Lung (tissue), 12 donors: Measurements from ENCODE around the gene SNED1. TPM values are rescaled to one million over a fixed set of nuclear protein-coding genes. Genes with fewer than 3 reads are reported as not detected.

Experiments
- ATAC-seq: fragments of 200-7000 bp; cut with Tn5 transposase; one replicate; pipeline ENCODE4 v1.9.1; 2020; ENCODE audit warnings: moderate number of reproducible peaks; ENCODE audit not compliant: insufficient read depth, low FRiP score
- DNase-seq, 3 donors: peaks; one replicate each; pipeline ENCODE4 v3.0.0-alpha.2; 2013 to 2017
- H3K27ac ChIP-seq, 2 donors: one replicate each; pipeline ENCODE4 v1.5.1; 2013; ENCODE audit warnings: mild to moderate bottlenecking in 2 of 2, moderate library complexity in 2 of 2, control low read depth in 1 of 2, inconsistent platforms in 1 of 2, low read depth in 1 of 2, low read length in 1 of 2
- H3K27me3 ChIP-seq, 3 donors: one replicate each; pipeline ENCODE4 v1.5.1; 2013; ENCODE audit warnings: low read length in 2 of 3; ENCODE audit not compliant: control insufficient read depth in 3 of 3, insufficient read depth in 3 of 3
- H3K36me3 ChIP-seq, 4 donors: one replicate each; pipeline ENCODE4 v1.5.1; 2013; ENCODE audit warnings: low read length in 4 of 4, mild to moderate bottlenecking in 1 of 4, moderate library complexity in 1 of 4; ENCODE audit not compliant: control insufficient read depth in 4 of 4, insufficient read depth in 4 of 4
- H3K4me1 ChIP-seq, 5 donors: one replicate each; pipeline ENCODE4 v1.5.1; 2013; ENCODE audit warnings: low read length in 5 of 5, mild to moderate bottlenecking in 2 of 5, moderate library complexity in 1 of 5; ENCODE audit not compliant: control insufficient read depth in 5 of 5, insufficient read depth in 5 of 5
- H3K4me3 ChIP-seq: one replicate; pipeline ENCODE4 v1.5.1; 2013; ENCODE audit warnings: mild to moderate bottlenecking, control low read depth, moderate library complexity
- H3K9ac ChIP-seq, 2 donors: one replicate each; pipeline ENCODE4 v1.5.1; 2013; ENCODE audit warnings: low read length in 2 of 2, control low read depth in 1 of 2; ENCODE audit not compliant: insufficient read depth in 1 of 2
- H3K9me3 ChIP-seq, 4 donors: one replicate each; pipeline ENCODE4 v1.5.1; 2013; ENCODE audit warnings: low read length in 3 of 4, mild to moderate bottlenecking in 1 of 4, moderate library complexity in 1 of 4; ENCODE audit not compliant: control insufficient read depth in 4 of 4, insufficient read depth in 3 of 4
- CTCF ChIP-seq: IDR thresholded peaks from 2 replicates; pipeline ENCODE4 v1.5.1; 2012; ENCODE audit warnings: mild to moderate bottlenecking; ENCODE audit errors: control extremely low read depth, extremely low read depth
- WGBS, 2 donors: extraction: QIAGEN DNeasy Blood & Tissue Kit; methylation state at CpG; one replicate each; pipeline ENCODE4 v1.1.7; 2013; 5-methylcytosine and 5-hydroxymethylcytosine counted together
- polyA plus RNA-seq, 2 donors: library from polyadenylated mRNA; stranded (reverse); fragments of 200-250 nt; gene quantifications; one replicate each; pipeline ENCODE4 v1.2.1, GENCODE V29; 2013
- total RNA-seq, 2 donors: library from RNA; depleted of rRNA in 1 of 2; stranded (reverse); fragments of >200 nt in 1 of 2; gene quantifications; one replicate each; pipeline ENCODE4 v1.2.1, GENCODE V29; 2014 to 2021
- donor health status: control.
- donor health status: control.
- donor health status: Bipolar disorder and iron deficiency.
- donor health status: healthy.
- donor health status: DM: yes; HTN: yes; CAD: no.

Gene SNED1
- total and polyA plus RNA-seq, 4 donors = 5.9 to 74.6 (median 34.7) TPM

- TF ChIP-seq CTCF = no peak
- ATAC-seq = no peak
- no peak for DNase-seq
- H3K4me1 ChIP-seq = peaks cover 0 to 8% (median 3%) of the 10 kb centered on the region in 5 donors
- H3K36me3 ChIP-seq = peaks cover 0 to 22% (median 8%) of the 10 kb centered on the region in 4 donors
- WGBS, 2 donors = 88 to 91% methylated on average over 23 to 24 of the region's 24 CpGs
- peaks cover 0 to 2% (median 0%) of the 10 kb centered on the region in 4 donors for H3K9me3 ChIP-seq
- no peak overlapping the region for H3K27ac ChIP-seq
- no peak overlapping the region for H3K4me3 ChIP-seq
- H3K27me3 ChIP-seq = no peaks in the 10 kb centered on the region
- H3K9ac ChIP-seq = no peak overlapping the region
These were observed 139.1 kb downstream of the SNED1 start for GRCh38 chr2:241137276-241138190.

- Histone ChIP-seq H3K27me3 (no peaks in the 10 kb centered on the region), H3K27ac (no peak overlapping the region), H3K36me3 (peaks cover 0 to 24% (median 8%) of the 10 kb centered on the region in 4 donors), H3K9me3 (no peaks in the 10 kb centered on the region), H3K4me1 (peaks cover 0 to 8% (median 3%) of the 10 kb centered on the region in 5 donors), H3K9ac (no peak overlapping the region), H3K4me3 (no peak overlapping the region)
- ATAC-seq (no peak), DNase-seq (no peak)
- no peak for TF ChIP-seq CTCF
- WGBS, 2 donors = 96% methylated on average over 16 of the region's 16 CpGs
These were observed 140.1 kb downstream of the SNED1 start for GRCh38 chr2:241138471-241138870.

- ATAC-seq = no peak
- Histone ChIP-seq H3K27me3 (no peaks in the 10 kb centered on the region), H3K9me3 (no peaks in the 10 kb centered on the region), H3K4me1 (peaks cover 0 to 8% (median 3%) of the 10 kb centered on the region in 5 donors), H3K27ac (no peak overlapping the region), H3K36me3 (peaks cover 0 to 24% (median 8%) of the 10 kb centered on the region in 4 donors), H3K9ac (no peak overlapping the region), H3K4me3 (no peak overlapping the region)
- TF ChIP-seq CTCF = no peak
- DNase-seq = no peak
- WGBS, 2 donors = 95 to 97% methylated on average over 24 of the region's 24 CpGs
These were observed 141.4 kb downstream of the SNED1 start for GRCh38 chr2:241139531-241140444.
